ENCODE data around the gene TTC3.
A peak's percentile ranks its signal among the peaks of the same experiment; 100 is the strongest.

TTC3 gene

DNA sequence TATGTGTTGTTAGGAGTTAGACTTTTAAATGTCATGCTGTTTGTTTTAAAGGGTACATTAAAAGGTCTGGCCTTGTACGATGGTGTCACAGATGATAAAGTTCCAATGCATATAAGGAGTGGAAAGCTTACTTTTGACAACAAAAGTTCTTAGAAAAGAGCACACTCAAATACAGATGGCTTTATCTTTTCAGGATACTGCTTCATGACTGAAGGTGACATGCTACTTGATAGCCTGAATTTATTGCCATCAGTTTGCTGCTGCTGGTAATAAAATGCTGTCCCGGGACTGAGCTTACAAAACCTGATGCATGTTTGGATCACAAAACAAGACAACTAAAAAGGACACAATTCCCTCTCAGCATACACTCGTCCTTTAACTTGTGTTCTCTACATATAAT, 84.9 kb downstream of the TTC3 start:
- ATAC-seq, result no peak

DNA sequence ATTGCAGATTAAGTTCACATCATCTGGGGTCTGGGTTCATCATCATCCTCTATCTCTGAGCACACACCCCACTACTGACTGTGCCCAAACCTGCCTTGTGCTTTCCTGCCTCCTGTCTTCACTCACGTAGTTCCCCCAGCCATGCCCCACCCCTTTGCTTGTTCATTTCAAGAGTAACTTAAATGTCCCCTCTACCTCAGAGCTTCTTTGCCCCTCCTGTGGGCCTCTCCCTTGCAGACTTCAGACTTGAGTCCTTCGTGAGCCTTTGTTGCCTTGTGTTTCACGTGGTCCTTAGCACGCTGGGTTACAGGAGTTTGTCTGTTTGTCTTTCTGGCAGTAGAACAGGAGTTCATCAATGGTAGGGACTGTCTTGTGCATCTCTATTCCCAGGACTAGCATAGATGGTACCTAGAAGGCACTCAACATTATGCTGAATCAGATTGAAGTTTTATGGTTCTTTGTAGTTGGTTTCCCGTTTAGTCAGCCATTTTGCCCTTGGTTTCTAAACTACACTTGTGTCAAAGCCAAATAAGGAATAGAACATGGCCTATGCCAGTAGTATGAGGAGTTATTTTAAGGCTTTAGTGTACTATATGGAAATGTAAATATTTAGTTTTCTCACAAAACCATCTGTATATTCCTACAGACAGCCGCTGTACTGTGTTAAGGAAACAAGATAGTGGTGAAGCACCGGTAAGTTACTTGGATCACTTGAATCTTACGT, 86.2 kb downstream of the TTC3 start:
- ATAC-seq, result peak; percentile 77 to 82

DNA sequence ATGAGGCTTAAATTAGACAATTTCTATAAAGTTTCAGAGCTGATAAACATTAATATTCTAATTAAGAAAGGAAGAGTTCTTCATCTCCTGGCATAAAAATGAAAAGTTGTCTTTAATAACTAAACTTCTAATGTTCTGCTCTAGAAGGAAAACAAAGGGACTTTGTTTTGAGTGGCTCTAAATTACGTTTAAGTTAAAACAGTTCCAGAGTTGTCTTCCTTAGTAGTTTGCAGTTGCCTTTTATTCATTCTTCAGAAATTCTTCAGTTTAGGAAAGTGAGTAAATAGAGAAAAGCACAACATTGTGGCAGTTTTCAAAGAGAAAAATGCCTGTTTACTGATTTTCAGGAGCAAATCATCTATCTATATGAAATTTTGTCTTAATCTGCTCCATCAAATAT, 86.9 kb downstream of the TTC3 start:
- ATAC-seq, result no peak

DNA sequence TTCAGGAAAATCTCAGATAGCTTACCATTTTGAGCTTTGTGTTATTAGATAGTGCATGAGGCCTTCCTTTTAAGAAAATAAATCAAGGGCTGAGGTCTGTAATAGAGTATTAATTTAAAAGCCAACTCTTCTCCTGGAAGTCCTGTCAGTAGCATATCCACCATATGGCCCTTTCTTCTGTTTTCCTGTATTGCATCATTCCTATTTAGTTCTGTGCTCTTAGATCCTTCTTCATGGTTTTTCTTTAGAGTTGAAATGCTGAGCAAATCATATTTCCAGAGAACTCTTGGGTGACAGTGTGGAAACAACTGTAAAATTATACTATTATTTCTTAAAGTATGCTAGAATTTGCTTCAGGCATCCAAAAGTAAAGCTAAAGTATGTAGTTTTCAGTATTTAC, 91.7 kb downstream of the TTC3 start:
- ATAC-seq, result no peak

DNA sequence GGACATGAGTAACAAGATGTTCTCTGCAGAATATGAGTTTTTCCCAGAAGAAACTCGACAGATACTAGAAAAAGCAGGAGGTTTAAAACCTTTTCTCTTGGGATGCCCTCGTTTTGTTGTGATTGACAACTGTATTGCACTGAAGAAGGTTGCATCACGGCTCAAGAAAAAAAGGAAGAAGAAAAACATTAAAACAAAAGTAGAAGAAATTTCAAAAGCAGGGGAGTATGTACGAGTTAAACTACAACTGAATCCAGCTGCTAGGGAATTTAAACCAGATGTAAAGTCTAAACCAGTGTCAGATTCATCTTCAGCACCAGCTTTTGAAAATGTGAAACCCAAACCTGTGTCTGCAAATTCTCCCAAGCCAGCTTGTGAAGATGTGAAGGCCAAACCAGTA, 92.5 kb downstream of the TTC3 start:
- no peak for ATAC-seq

DNA sequence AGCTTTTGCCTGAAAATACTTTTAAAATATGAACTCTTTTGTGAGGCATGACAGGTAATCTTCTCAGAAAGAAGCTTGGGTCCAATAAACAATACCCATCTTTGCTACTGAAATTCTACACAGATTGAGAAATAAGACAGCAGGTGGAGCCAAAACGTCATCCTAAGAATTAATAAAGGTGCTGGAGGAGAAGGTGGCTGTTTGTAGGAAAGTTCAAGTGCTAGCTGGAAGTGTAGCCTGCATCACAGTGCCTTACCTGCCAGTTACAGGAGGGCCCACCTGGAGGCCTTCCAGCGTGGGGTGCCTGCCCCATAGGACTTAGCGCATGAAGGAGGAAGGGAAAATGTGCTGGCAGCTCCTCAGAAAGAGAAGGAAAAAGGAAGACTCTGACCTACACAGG, 93.7 kb downstream of the TTC3 start:
- ATAC-seq, result no peak

DNA sequence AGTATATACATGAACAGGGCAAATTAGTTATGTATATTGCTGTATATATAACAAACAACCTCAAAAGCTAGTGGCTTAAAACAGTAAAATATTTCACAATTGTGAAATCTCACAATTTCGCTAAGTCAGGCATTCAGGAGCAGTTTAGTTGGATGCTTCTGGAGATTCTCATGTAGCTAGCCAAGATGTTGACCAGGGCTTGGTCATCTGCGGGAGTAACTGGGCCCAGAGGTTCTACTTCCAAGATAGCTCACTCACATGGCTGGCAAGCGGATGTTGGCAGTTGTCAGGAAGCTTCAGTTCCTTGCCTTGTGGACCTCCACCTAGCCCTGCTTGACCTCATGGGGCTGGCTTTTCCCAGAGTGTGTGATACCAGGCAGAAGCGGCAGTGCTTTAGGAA, 95.6 kb downstream of the TTC3 start:
- no peak for ATAC-seq

DNA sequence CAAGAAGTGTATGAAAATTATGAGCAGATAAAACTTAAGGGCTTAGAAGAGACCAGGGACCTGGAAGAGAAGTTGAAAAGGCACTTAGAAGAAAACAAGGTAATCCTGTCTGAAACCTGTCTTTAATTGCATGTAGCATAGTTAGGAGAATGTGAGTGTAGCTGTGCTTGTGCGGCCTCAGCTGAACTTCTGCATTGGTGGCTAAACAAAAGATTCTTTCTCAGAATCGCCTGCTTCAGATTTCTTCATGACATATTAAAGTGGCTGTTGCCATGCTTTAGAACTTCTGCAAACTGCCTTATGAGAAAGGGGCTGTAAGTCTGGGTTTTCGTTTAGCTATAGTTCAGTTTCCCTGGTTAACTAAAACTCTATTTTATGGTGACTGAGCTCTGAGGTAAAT, 99.6 kb downstream of the TTC3 start:
- ATAC-seq, result no peak

DNA sequence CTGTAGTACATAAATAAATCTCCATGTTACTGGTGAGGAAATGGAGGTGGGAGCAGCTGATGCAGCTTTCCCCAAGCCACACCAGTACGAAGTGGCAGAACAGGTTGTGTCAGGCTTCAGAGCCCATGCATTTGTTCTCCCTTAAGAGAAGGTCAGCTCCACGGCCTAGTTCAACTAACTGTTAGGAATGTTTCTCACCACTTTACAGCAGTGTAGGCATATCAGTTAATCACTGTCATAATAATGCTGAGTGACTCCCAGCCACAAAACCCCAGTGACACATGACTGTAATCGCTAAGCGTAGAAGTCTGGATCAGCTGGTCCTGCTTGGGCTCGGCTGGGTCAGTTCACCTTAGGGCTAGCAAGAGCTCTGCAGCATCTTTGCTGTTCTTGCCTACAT, 103.7 kb downstream of the TTC3 start:
- ATAC-seq, result peak in 1 of 2 donors; percentile 33

DNA sequence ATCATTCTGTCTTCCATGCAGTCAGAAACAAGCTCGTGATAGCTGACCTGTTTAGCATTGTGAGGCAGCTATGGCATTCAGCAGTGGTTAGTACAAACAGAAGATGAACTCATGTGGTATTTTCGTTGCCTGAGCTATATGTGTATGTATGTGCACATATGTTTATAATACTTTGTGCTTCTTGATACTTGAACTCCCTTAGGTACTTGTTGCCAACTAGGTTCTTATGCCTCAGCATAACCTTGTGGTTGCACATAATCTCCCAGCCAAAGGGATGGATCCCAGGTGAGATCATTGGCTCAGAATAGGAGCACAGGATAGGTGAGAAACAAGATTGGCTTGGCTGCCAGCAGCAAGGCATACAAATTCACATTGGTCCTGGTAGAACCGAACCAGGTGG, 108.0 kb downstream of the TTC3 start:
- ATAC-seq, result no peak

DNA sequence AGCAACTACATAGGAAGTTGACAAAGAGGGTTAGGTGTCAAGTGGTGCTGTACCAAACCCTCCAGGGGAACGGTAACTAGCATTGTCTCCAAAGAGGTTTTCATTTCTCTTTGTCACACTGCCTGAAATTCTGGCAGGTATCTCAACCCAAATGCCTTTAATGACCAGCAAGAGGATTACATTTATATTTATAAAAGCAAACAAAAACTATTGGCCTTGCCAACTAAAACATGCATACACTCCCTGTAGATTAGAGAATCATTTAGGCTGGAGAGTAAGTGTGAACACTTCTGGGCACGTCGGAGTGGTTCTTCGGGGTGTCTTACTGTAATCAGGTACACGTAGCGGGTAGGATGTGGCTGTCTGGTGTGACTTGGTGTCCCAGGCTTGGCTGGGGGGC, 109.2 kb downstream of the TTC3 start:
- no peak for ATAC-seq

DNA sequence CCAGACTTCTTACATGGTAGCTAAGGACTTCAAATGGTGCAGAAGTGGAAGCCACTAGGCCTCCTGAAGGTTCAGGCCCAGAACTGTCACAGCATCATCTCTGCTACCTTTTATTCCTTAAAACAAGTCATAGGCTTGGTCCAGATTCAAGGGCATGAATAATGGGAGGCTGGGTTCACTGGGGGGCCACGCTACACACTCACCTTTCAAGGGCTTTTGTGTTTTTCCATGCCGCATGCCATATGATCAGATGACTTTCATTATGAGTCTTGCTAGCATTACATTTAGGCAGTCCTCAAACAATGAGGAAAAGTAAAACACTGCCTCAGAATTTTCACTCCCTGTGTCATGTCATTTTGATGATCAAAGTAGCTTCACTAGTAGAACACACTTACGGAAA, 110.7 kb downstream of the TTC3 start:
- ATAC-seq, result no peak

DNA sequence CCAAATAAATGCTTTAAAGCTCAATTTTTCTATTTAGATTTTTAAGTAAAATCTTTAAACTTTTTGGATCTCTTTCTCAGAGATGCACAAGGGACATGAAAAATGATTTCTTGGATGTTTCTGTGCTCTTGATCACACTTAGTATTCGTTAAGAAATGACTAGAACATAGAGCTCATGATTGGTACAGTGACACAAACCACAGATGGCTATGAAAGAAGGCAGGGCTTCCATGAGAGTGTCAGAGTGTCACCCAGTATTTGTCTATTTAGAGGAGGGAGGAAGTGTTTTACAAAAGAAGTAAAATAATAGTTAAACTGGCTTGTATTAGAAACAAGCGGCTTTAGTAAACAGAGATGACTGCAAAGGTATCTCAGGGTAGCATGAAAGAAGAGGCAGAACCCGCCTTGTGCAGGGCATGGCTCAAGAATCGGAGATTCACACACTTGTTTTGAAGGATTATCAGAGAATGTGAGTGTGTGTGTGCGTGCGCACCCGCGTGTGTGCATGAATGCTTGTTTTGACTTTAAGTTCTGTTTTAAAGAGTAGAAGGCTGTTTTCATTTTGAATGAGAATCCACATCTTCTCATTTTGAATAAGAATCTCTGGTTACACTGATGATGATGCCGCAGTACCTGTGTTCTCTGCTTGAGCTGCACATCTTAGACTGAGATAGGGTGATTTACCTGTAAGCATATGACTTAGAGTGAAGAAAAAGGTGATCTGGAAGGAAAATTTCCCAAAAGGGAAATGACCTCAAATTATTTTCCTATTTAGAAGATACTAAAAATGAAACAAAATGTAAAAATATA, 111.9 kb downstream of the TTC3 start:
- peak in 1 of 2 donors; percentile 66 for ATAC-seq

DNA sequence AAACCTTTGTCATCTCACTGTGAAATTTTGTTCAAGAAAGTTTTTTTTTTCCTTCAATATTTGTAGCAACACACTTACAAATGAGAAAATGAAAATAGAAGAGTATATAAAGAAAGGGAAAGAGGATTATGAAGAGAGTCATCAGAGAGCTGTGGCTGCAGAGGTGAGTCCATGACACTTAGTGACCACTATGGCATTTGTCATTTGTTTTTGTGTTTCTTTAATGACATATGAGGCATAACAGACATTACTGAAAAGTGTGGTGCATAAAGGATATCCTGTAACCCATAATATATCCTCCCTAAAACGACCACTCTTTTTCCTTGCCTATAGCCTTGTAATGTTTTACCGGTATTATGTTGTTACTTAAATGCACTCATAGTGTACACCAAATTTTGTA, 113.9 kb downstream of the TTC3 start:
- ATAC-seq, result no peak

DNA sequence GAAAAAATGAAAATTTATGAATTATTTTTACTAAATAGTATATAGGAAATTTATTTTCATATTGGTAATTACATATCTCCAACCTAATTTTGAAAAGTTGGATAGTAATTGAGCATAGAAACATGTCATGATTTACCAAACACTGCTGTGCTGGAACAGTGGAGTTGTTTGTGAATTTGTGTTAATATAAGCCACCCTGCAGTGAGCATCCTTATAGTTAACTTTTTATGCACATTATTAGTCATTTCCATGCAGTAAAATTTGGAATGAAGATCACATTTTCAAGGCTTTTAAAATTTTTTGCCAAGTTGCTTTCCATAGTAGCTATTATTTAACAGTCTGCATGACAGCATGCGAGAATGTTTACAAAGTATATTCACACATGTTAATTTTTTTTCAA, 115.8 kb downstream of the TTC3 start:
- no peak for ATAC-seq

DNA sequence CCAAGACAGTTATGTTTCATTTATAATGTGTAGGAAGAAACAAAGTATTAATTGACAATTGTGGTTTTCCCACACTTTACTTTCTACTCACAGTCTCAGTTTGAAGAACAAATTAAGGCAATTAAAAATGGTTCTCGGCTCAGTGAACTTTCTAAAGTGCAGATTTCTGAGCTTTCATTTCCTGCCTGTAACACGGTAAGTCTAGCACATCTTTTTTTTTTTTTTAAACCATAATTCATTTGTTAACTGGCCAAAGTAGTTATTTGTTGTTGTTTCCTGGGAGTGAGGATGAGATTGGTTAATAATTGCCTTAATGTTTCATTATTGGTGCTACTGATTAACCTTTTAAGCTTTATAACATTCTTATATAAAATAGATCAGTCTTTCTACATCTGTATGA, 119.0 kb downstream of the TTC3 start:
- ATAC-seq, result no peak

DNA sequence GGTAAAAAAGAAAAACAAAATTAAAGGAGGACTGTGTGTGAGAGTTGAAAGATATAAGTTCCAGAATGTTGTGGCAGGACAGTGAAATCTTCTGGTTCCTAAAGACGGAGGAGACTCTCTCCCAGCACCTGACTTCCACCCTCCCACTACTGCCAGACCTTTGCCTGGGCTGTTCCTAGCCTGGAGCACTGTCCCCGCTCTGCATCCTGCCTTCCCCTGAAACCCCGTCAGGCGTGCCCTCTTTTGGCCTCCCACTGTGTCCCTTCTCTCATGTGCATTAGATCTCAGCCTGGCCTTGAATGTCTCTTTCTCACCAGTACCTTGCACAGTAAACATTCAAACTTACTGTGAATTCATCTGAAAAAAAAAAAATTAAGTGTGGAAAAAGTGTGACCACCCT, 120.0 kb downstream of the TTC3 start:
- ATAC-seq, result no peak

DNA sequence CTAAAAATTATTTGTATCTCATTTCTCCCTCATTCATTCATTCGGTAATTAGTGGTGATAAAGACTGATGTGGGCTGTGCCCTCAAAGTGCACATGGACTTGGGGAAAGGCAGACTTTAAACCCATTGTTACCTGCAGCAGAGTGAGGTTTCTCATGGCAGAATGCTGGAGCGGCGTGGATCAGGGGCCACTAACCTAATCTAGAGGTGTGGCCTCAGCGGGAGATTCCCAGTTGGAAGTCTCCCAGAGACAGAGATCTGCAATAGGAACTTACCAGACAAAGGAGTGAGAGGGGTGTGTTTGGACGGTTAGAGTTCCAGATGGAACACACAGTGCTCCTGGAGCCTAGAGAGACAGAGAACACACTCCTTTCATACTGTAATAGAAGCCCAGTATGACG, 120.6 kb downstream of the TTC3 start:
- ATAC-seq, result no peak

DNA sequence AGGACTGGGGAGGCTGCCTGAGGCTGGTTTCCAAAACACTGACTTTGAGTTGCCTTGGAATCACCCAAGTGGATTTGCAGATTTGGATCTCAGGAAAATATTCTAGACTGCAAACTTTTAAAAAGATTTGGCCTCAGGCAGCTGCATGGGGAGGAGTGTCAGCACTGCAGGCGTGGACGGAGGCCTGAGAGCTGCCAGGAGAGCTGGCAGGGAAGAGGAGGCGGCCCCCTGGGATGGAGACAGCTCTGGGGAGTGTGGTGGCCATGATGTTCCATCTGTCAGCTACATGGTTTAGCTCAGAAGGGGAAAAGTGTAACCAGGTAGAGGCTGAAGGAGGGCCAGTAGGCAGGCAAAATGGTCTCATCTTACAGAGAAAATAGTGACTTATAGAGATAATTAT, 122.0 kb downstream of the TTC3 start:
- no peak for ATAC-seq

DNA sequence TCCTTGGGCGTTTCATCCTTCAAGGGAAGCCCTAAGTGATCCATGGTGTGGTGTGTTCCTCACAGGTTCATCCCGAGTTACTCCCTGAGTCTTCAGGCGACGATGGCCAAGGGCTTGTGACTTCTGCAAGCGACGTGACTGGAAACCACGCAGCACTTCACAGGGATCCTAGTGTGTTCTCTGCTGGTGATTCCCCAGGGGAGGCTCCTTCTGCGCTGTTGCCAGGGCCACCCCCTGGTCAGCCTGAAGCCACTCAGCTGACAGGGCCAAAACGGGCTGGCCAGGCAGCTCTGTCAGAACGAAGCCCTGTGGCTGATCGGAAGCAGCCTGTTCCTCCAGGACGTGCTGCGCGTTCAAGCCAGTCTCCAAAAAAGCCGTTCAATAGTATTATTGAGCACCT, 122.6 kb downstream of the TTC3 start:
- no peak for ATAC-seq

DNA sequence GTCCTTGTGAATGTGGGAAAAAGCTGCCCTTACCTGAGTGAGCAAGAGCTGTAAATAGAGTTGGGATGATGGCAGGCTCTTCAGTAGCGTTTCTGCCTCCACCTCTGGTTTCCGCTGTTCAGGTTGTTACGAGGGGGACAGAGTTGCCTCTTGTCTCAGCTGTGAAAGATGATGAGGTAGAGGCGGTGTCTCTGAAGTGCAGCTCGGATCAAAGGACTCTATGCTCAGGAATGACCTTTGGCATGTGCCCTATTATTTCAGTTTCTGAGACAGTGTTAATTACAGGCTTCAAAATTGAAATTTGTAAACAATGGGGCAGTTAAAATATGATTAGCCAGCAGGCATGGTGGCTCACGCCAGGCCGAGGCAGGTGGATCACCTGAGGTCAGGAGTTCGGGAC, 123.8 kb downstream of the TTC3 start:
- ATAC-seq, result no peak

DNA sequence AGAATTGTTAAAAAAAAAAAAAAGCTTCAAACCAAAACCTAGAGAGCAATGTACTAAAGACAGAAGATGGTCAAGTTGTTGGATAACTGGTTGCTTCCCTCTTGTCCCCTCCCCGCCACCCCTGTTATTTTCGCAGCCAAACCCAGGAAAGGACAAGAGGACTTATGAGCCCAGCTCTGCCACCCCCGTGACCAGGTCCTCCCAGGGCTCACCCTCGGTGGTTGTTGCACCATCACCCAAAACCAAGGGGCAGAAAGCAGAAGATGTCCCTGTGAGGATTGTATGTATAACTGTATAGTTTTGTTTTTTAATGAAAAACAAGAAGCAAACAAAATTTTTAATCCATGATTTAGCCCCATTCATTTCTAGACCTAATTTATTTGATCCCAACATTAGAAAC, 124.7 kb downstream of the TTC3 start:
- no peak for ATAC-seq

DNA sequence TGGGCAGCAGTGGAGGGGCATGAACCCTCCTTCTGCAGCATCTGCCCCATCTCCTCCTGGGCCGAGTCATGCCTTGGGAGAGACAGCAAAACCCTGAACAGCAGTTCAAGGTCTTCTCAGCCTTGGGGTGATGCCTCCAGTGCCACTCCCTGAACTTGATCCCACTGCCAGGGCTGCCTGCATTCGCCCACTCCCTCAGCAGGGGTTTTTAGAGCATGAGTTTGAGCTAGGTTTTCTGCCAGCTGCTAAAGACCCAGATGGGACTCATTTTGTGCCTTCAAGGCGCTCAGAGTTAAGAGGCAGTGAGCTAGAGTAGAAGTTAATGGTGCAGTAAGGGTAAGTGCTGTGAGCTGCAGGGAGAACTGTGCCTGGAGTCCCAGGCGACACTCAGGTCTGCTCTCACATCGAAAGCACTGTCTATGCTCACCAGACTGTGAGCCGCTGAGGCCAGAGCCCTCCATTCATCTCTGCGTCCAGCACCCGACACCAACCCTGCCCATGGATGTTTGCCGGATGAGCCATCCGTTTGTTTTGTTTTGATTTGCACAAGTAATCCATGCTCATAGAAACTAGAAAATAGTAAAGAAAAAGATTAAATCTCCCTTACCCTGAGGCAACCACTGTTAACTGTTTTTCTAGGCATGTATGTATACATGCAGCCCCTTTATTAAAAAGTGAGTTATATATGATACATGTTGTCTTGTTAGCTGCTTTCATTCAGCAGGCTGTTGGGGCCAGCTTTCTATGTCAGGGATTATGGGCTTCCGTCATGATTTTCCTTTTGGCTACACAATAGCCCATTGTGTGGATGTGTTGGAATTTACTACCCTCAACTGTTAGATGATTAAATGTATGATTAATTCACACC, 126.2 kb downstream of the TTC3 start:
- no peak for ATAC-seq
